ENCODE data around the gene SPEF1. TPM values are rescaled to one million over a fixed set of nuclear protein-coding genes. Genes with fewer than 3 reads are reported as not detected.

SPEF1 gene
- total RNA-seq, 1 experiment from 2014 or later = not detected

GRCh38 chr20:3744806-3745685 lies 36.2 kb downstream of the SPEF1 start:
- intact Hi-C loops (cut with micrococcal nuclease) = no loop called here
- Mint-ChIP-seq H3K4me1 (ENCODE audit: insufficient read depth, unreplicated experiment) (no peaks in the 10 kb centered on the region), H3K27ac (ENCODE audit: low read depth, unreplicated experiment) (no peak overlapping the region), H3K36me3 (ENCODE audit: insufficient read depth, unreplicated experiment) (peaks cover 7% of the 10 kb centered on the region), H3K4me3 (ENCODE audit: unreplicated experiment) (peak overlapping the region; percentile 60), H3K27me3 (ENCODE audit: insufficient read depth, unreplicated experiment) (peaks cover 11% of the 10 kb centered on the region), H3K9me3 (ENCODE audit: unreplicated experiment) (no peaks in the 10 kb centered on the region)
- ChIA-PET CTCF (interaction anchor here (0.9 to 2.7 kb wide), 7 partner anchors 8 to 182 kb away, joined by 3 to 11 read pairs (median 4); no protein-coding TSS in a partner anchor), POLR2A (interaction anchor here (1.7 to 2.8 kb wide), 2 partner anchors 8 to 23 kb away, joined by 6 to 9 read pairs; partner anchors contain the start of gene ADISSP)
- peak; percentile 88 for DNase-seq (ENCODE audit: unreplicated experiment)
- no TSS peak for BruUV-seq (replicated peaks)
- TF ChIP-seq CTCF (IDR thresholded peaks at IDR 0.05; ENCODE audit: unreplicated experiment) = no peak

GRCh38 chr20:3744037-3744436 lies 37.2 kb downstream of the SPEF1 start:
- no peak for DNase-seq (ENCODE audit: unreplicated experiment)
- no TSS peak for BruUV-seq (replicated peaks)
- no peak overlapping the region for H3K4me3 Mint-ChIP-seq (ENCODE audit: unreplicated experiment)
- H3K27ac Mint-ChIP-seq (ENCODE audit: low read depth, unreplicated experiment) = no peak overlapping the region
- ChIA-PET POLR2A (interaction anchor here (0.6 to 2.8 kb wide), 3 partner anchors 9 to 24 kb away, joined by 3 to 9 read pairs (median 6); partner anchors contain the start of gene ADISSP), CTCF (interaction anchor here (0.5 to 2.7 kb wide), 7 partner anchors 9 to 488 kb away, joined by 3 to 11 read pairs (median 3); partner anchors contain the start of gene ADISSP)
- H3K9me3 Mint-ChIP-seq (ENCODE audit: unreplicated experiment) = no peaks in the 10 kb centered on the region
- intact Hi-C loops (cut with micrococcal nuclease) = no loop called here
- no peak for TF ChIP-seq CTCF (IDR thresholded peaks at IDR 0.05; ENCODE audit: unreplicated experiment)
- no peaks in the 10 kb centered on the region for H3K4me1 Mint-ChIP-seq (ENCODE audit: insufficient read depth, unreplicated experiment)
- H3K27me3 Mint-ChIP-seq (ENCODE audit: insufficient read depth, unreplicated experiment) = peaks cover 11% of the 10 kb centered on the region
- peaks cover 7% of the 10 kb centered on the region for H3K36me3 Mint-ChIP-seq (ENCODE audit: insufficient read depth, unreplicated experiment)

GRCh38 chr20:3743251-3743650 lies 38.0 kb downstream of the SPEF1 start:
- H3K27me3 Mint-ChIP-seq (ENCODE audit: insufficient read depth, unreplicated experiment) = peaks cover 11% of the 10 kb centered on the region
- H3K4me1 Mint-ChIP-seq (ENCODE audit: insufficient read depth, unreplicated experiment) = no peaks in the 10 kb centered on the region
- BruUV-seq (replicated peaks) = no TSS peak
- no peak for TF ChIP-seq CTCF (IDR thresholded peaks at IDR 0.05; ENCODE audit: unreplicated experiment)
- CTCF ChIA-PET = interaction anchor here (0.6 to 2.7 kb wide), 10 partner anchors 9 to 683 kb away, joined by 3 to 11 read pairs (median 4); partner anchors contain the start of genes ADISSP and SPEF1
- no peaks in the 10 kb centered on the region for H3K9me3 Mint-ChIP-seq (ENCODE audit: unreplicated experiment)
- POLR2A ChIA-PET = interaction anchor here (0.6 to 2.8 kb wide), 4 partner anchors 10 to 38 kb away, joined by 3 to 9 read pairs (median 4); partner anchors contain the start of genes ADISSP and SPEF1
- no peak for DNase-seq (ENCODE audit: unreplicated experiment)
- intact Hi-C loops (cut with micrococcal nuclease) = no loop called here
- H3K4me3 Mint-ChIP-seq (ENCODE audit: unreplicated experiment) = no peak overlapping the region
- H3K36me3 Mint-ChIP-seq (ENCODE audit: insufficient read depth, unreplicated experiment) = peaks cover 7% of the 10 kb centered on the region
- H3K27ac Mint-ChIP-seq (ENCODE audit: low read depth, unreplicated experiment) = no peak overlapping the region

GRCh38 chr20:3741836-3742458 lies 39.3 kb downstream of the SPEF1 start:
- intact Hi-C loops (cut with micrococcal nuclease) = no loop called here
- Mint-ChIP-seq H3K9me3 (ENCODE audit: unreplicated experiment) (no peaks in the 10 kb centered on the region), H3K27me3 (ENCODE audit: insufficient read depth, unreplicated experiment) (peaks cover 11% of the 10 kb centered on the region), H3K4me3 (ENCODE audit: unreplicated experiment) (no peak overlapping the region), H3K27ac (ENCODE audit: low read depth, unreplicated experiment) (no peak overlapping the region), H3K36me3 (ENCODE audit: insufficient read depth, unreplicated experiment) (peaks cover 7% of the 10 kb centered on the region), H3K4me1 (ENCODE audit: insufficient read depth, unreplicated experiment) (no peaks in the 10 kb centered on the region)
- POLR2A ChIA-PET = interaction anchor here (0.6 to 1.4 kb wide), 3 partner anchors 11 to 54 kb away, joined by 3 to 4 read pairs (median 3); partner anchors contain the start of genes CDC25B and SPEF1
- CTCF ChIA-PET = interaction anchor here (0.7 to 2.5 kb wide), 9 partner anchors 8 to 68 kb away, joined by 3 to 11 read pairs (median 3); partner anchors contain the start of gene SPEF1
- DNase-seq (ENCODE audit: unreplicated experiment) = no peak
- no TSS peak for BruUV-seq (replicated peaks)
- no peak for TF ChIP-seq CTCF (IDR thresholded peaks at IDR 0.05; ENCODE audit: unreplicated experiment)

Measured in MCF 10A (cell line).